ENCODE data around the gene PNPT1. TPM values are rescaled to one million over a fixed set of nuclear protein-coding genes. Genes with fewer than 3 reads are reported as not detected.

The PNPT1 gene
- total and polyA plus RNA-seq, 11 donors, result 10.4 to 28.7 (median 20.9) TPM

GRCh38 chr2:55609938-55610578 lies 83.6 kb downstream of the PNPT1 start:
- no peak overlapping the region for H3K27ac ChIP-seq
- H3K4me1 ChIP-seq, result peaks cover 0 to 35% (median 12%) of the 10 kb centered on the region in 12 donors
- TF ChIP-seq, protein P1, sequence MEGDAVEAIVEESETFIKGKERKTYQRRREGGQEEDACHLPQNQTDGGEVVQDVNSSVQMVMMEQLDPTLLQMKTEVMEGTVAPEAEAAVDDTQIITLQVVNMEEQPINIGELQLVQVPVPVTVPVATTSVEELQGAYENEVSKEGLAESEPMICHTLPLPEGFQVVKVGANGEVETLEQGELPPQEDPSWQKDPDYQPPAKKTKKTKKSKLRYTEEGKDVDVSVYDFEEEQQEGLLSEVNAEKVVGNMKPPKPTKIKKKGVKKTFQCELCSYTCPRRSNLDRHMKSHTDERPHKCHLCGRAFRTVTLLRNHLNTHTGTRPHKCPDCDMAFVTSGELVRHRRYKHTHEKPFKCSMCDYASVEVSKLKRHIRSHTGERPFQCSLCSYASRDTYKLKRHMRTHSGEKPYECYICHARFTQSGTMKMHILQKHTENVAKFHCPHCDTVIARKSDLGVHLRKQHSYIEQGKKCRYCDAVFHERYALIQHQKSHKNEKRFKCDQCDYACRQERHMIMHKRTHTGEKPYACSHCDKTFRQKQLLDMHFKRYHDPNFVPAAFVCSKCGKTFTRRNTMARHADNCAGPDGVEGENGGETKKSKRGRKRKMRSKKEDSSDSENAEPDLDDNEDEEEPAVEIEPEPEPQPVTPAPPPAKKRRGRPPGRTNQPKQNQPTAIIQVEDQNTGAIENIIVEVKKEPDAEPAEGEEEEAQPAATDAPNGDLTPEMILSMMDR (IDR thresholded peaks at IDR 0.05), result no peak
- TF ChIP-seq POLR2A (IDR thresholded peaks at IDR 0.05), result no peak
- H3K36me3 ChIP-seq, result peaks cover 0 to 58% (median 43%) of the 10 kb centered on the region in 9 donors
- ATAC-seq, result no peak
- no peaks in the 10 kb centered on the region for H3K9me3 ChIP-seq
- intact Hi-C loops (cut with DNase I), result loop anchor here in 1 of 10 donors (10.0 kb wide), 1 partner anchor 95 kb away; the partner anchor contains the start of gene CFAP36
- no peak overlapping the region for H3K4me3 ChIP-seq
- H3K27me3 ChIP-seq, result no peaks in the 10 kb centered on the region
- DNase-seq, result no peak
- WGBS, 4 donors, result 87 to 93% (median 91%) methylated on average over 1 of the region's 1 CpG

GRCh38 chr2:55609193-55609794 lies 84.3 kb downstream of the PNPT1 start:
- no peaks in the 10 kb centered on the region for H3K27me3 ChIP-seq
- intact Hi-C loops (cut with DNase I), result no loop called here
- DNase-seq, result no peak
- peak in 3 of 4 donors; percentile 16 to 55 (median 54) for ATAC-seq
- H3K27ac ChIP-seq, result peak overlapping the region in 1 of 12 donors; percentile 52
- no peak for TF ChIP-seq POLR2A (IDR thresholded peaks at IDR 0.05)
- TF ChIP-seq, protein P1 (IDR thresholded peaks at IDR 0.05), result no peak
- no peaks in the 10 kb centered on the region for H3K9me3 ChIP-seq
- H3K4me1 ChIP-seq, result peaks cover 0 to 35% (median 11%) of the 10 kb centered on the region in 12 donors
- WGBS, 4 donors, result 53 to 62% (median 62%) methylated on average over 8 of the region's 8 CpGs
- H3K36me3 ChIP-seq, result peaks cover 0 to 50% (median 36%) of the 10 kb centered on the region in 9 donors
- H3K4me3 ChIP-seq, result no peak overlapping the region

DNA sequence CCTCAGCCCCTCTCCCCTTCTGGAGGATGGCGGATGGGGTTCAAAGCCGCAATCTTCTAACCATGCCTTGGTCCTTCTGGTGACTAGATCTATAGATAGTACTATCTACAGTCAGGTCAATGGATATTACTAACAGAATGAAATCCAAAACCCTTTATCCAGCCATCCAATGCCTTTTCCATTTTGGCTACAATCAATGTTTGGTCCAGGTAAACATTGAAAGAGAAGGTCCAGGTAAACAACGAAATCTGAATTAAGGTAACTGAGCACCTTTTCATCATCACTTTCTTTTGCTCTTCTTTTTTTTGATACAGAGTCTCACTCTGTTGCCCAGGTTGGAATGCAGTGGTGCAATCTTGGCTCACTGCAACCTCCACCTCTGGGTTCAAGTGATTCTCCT lies 85.9 kb downstream of the PNPT1 start:
- WGBS, 4 donors, result 97 to 100% (median 99%) methylated on average over 3 of the region's 3 CpGs
- ATAC-seq, result no peak
- Histone ChIP-seq H3K27ac (no peak overlapping the region), H3K4me1 (peaks cover 0 to 44% (median 18%) of the 10 kb centered on the region in 12 donors), H3K9me3 (no peaks in the 10 kb centered on the region), H3K27me3 (no peaks in the 10 kb centered on the region), H3K36me3 (peaks cover 0 to 43% (median 28%) of the 10 kb centered on the region in 9 donors), H3K4me3 (no peak overlapping the region)
- TF ChIP-seq, protein P1 (IDR thresholded peaks at IDR 0.05), result no peak
- no peak for TF ChIP-seq POLR2A (IDR thresholded peaks at IDR 0.05)
- DNase-seq, result no peak
- intact Hi-C loops (cut with DNase I), result no loop called here

DNA sequence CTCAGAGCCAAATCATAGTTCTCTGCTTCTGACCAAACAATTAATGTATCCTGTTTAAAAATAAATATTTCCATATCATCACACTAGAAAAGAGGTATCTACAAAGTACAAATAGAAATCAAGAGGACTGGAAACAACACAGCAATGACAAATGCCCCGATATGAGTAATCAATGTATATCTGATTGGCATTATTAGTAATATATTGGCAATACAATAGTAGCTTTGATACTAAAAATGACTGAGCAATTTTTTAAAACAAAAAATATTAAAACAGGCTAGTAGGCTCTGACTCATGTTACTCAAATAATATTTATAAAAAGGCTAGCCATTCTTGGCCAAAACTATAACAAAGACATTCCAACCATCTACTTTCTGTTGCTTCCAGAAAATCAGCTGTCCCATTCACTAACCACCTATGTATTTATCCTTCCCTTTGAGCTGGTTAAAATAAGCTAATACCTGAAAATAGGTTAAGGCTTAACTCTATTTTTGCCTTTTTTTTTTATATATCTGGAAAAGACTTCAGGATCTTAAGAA lies 89.5 kb downstream of the PNPT1 start:
- H3K27ac ChIP-seq, result no peak overlapping the region
- peaks cover 0 to 46% (median 16%) of the 10 kb centered on the region in 12 donors for H3K4me1 ChIP-seq
- peaks cover 0 to 41% (median 22%) of the 10 kb centered on the region in 9 donors for H3K36me3 ChIP-seq
- H3K4me3 ChIP-seq, result no peak overlapping the region
- intact Hi-C loops (cut with DNase I), result no loop called here
- ATAC-seq, result no peak
- H3K9me3 ChIP-seq, result no peaks in the 10 kb centered on the region
- DNase-seq, result no peak
- H3K27me3 ChIP-seq, result no peaks in the 10 kb centered on the region
- TF ChIP-seq, protein P1 (IDR thresholded peaks at IDR 0.05), result no peak
- TF ChIP-seq POLR2A (IDR thresholded peaks at IDR 0.05), result no peak
- 79 to 87% (median 84%) methylated on average over 1 of the region's 1 CpG for WGBS, 4 donors
